ENCODE data around the gene TMEM17. TPM values are rescaled to one million over a fixed set of nuclear protein-coding genes. Genes with fewer than 3 reads are reported as not detected.

The TMEM17 gene
- polyA plus RNA-seq, 1 of the 3 experiments (the other 2 are of a cell fraction), result 5.5 TPM

DNA sequence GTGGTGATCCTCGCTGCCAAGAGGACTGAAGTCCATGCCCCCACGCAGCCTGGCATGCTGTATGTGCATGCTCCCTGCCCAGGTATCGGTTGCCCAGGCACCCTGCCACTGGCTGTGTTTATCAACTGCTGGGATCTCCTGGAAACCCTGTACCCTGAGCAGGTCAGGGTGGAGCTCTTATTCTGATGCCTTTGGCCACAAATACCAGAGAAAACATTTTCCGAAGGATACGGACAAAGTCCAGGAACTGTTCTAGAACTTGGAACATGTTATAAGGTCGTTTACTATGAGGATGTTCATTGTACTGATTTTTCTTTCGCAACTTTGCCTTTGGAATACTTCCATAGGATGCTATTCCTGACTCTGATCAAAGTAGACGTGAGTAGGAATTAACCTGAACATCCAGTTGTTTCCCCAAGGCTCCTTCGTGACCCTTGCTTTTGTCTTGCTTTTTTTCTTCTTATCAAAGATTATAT lies 55.2 kb downstream of the TMEM17 start:
- POLR2A ChIA-PET, result no interaction called here
- H3K9ac ChIP-seq, result no peak overlapping the region
- TF ChIP-seq, protein P1, sequence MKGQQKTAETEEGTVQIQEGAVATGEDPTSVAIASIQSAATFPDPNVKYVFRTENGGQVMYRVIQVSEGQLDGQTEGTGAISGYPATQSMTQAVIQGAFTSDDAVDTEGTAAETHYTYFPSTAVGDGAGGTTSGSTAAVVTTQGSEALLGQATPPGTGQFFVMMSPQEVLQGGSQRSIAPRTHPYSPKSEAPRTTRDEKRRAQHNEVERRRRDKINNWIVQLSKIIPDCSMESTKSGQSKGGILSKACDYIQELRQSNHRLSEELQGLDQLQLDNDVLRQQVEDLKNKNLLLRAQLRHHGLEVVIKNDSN (IDR thresholded peaks at IDR 0.05; ENCODE audit: borderline replicate concordance, low read depth), result no peak
- TF ChIP-seq FOXJ3 (CRISPR knock-in tag; IDR thresholded peaks at IDR 0.05), result no peak
- no peak for TF ChIP-seq ELF1 (IDR thresholded peaks at IDR 0.05)
- no peak for TF ChIP-seq MEF2A (IDR thresholded peaks at IDR 0.05; ENCODE audit: borderline replicate concordance, low read depth)
- no peak for TF ChIP-seq NRF1 (IDR thresholded peaks at IDR 0.05; ENCODE audit: low read depth, low read length)
- TF ChIP-seq, protein P2, sequence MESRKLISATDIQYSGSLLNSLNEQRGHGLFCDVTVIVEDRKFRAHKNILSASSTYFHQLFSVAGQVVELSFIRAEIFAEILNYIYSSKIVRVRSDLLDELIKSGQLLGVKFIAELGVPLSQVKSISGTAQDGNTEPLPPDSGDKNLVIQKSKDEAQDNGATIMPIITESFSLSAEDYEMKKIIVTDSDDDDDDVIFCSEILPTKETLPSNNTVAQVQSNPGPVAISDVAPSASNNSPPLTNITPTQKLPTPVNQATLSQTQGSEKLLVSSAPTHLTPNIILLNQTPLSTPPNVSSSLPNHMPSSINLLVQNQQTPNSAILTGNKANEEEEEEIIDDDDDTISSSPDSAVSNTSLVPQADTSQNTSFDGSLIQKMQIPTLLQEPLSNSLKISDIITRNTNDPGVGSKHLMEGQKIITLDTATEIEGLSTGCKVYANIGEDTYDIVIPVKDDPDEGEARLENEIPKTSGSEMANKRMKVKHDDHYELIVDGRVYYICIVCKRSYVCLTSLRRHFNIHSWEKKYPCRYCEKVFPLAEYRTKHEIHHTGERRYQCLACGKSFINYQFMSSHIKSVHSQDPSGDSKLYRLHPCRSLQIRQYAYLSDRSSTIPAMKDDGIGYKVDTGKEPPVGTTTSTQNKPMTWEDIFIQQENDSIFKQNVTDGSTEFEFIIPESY (IDR thresholded peaks at IDR 0.05; ENCODE audit: borderline replicate concordance, low read depth), result no peak
- CTCF ChIA-PET, result interaction anchor here (1.5 to 14.0 kb wide), 2 partner anchors 314 to 323 kb away, joined by 3 to 304 read pairs; no protein-coding TSS in a partner anchor
- H2AFZ ChIP-seq (ENCODE audit: low read depth), result no peak overlapping the region
- no peaks in the 10 kb centered on the region for H3K27me3 ChIP-seq (ENCODE audit: insufficient read depth)
- no peak for DNase-seq
- no peaks in the 10 kb centered on the region for H3K36me3 ChIP-seq (replicated peaks in 1 of 2; ENCODE audit: control insufficient read depth in 1 of 2, insufficient read depth in 2 of 2, low read length in 1 of 2)
- no peaks in the 10 kb centered on the region for H3K9me3 ChIP-seq
- H3K4me2 ChIP-seq, result no peak overlapping the region
- no peaks in the 10 kb centered on the region for H3K79me2 ChIP-seq (ENCODE audit: insufficient read depth)
- WGBS (ENCODE audit: low lambda C conversion rate), result 80% methylated on average over 9 of the region's 9 CpGs
- no peaks in the 10 kb centered on the region for H3K9me2 ChIP-seq
- no peak overlapping the region for H3K27ac ChIP-seq (ENCODE audit: low read depth in 2 of 2, low read length in 1 of 2)
- H3K4me1 ChIP-seq (ENCODE audit: control insufficient read depth in 1 of 2, insufficient read depth in 2 of 2, low read depth in 1 of 2, low read length in 1 of 2), result no peaks in the 10 kb centered on the region; a peak in 1 of 4 replicates
- no peaks in the 10 kb centered on the region for H4K20me1 ChIP-seq (ENCODE audit: insufficient read depth)
- no peaks in the 10 kb centered on the region for H3F3A ChIP-seq (replicated peaks; ENCODE audit: insufficient read depth)
- no peak overlapping the region for H3K4me3 ChIP-seq (ENCODE audit: low read depth in 2 of 2, low read length in 1 of 2)

Small RNA genes lying within 50 kb of the gene (small RNA-seq; reads per million reads assigned to genes)
- gene AC107083.1 (0 to 0.13 (median 0) reads per million in 7 experiments), gene RN7SL18P (0 to 0.64 (median 0) reads per million in 7 experiments)

Other genes starting within 250 kb of the TMEM17 start
- gene EHBP1, start 199.5 kb upstream of the TMEM17 start, polyA plus RNA-seq (2012; rRNA removed), result 62.7 and 64.9 TPM in 2 replicates

Data from SK-N-SH (cell line).